Naive thymus-derived CD8-positive, alpha-beta T cell (primary cell): Measurements from ENCODE around the gene C20orf141. TPM values are rescaled to one million over a fixed set of nuclear protein-coding genes. Genes with fewer than 3 reads are reported as not detected.
"Not testable (repeated sequence)": the region's sequence is repeated elsewhere in the genome, so short reads cannot be mapped to it uniquely, and the experiment has no call there.

ENCODE experiments used
- ATAC-seq, 2 donors: fragments of 150-1000 bp; cut with Tn5 transposase in 1 of 2; sonication (Bioruptor Pico), chemical (Tn5 transposase) in 1 of 2; 1 replicate in 1 of 2; 2 replicates in 1 of 2; pipeline ENCODE4 v1.10.0; 2021; ENCODE audit warnings: mild to moderate bottlenecking in 2 of 2, moderate library complexity in 2 of 2
- POLR2A ChIA-PET: fragments of 350-600 bp; sonication (Branson Sonifier 250); formaldehyde crosslinking; loops from one replicate; lab custom pipeline; 2021; ENCODE audit warnings: antibody characterized with exemption; lab: Charles Lee
- DNase-seq, 10 donors: peaks; one replicate each; pipeline versions ENCODE4 v3.0.0 to v3.0.0-alpha.2; 2020 to 2022
- H3K27ac Mint-ChIP-seq, 10 donors: one replicate each; pipeline ENCODE4 v1.8.0; 2020 to 2022; ENCODE audit warnings: mild to moderate bottlenecking in 10 of 10, mixed read lengths in 10 of 10, moderate library complexity in 4 of 10, inconsistent platforms in 1 of 10
- H3K27me3 Mint-ChIP-seq, 5 donors: one replicate each; pipeline ENCODE4 v1.8.0; 2021 to 2022; ENCODE audit warnings: mixed read lengths in 5 of 5
- H3K36me3 Mint-ChIP-seq, 3 donors: one replicate each; pipeline ENCODE4 v1.8.0; 2020 to 2022; ENCODE audit warnings: mixed read lengths in 3 of 3, mild to moderate bottlenecking in 2 of 3, inconsistent platforms in 1 of 3
- H3K4me1 Mint-ChIP-seq, 4 donors: one replicate each; pipeline ENCODE4 v1.8.0; 2021 to 2022; ENCODE audit warnings: mixed read lengths in 4 of 4
- H3K4me3 Mint-ChIP-seq, 10 donors: one replicate each; pipeline ENCODE4 v1.8.0; 2020 to 2022; ENCODE audit warnings: mild to moderate bottlenecking in 10 of 10, mixed read lengths in 10 of 10, moderate library complexity in 6 of 10, inconsistent platforms in 1 of 10
- H3K9me3 Mint-ChIP-seq, 9 donors: one replicate each; pipeline ENCODE4 v1.8.0; 2020 to 2022; ENCODE audit warnings: mixed read lengths in 9 of 9, mild to moderate bottlenecking in 3 of 9, inconsistent platforms in 1 of 9, moderate library complexity in 1 of 9
- polyA plus RNA-seq, 3 donors: library from polyadenylated mRNA; unstranded; fragments of 300-500 nt; fragmentation: Illumina TruSeq; gene quantifications; one replicate each; pipeline ENCODE4 v1.2.3, GENCODE V29; 2021
- total RNA-seq, 8 experiments: library from RNA in 2 of 8; stranded (reverse) in 2 of 8; gene quantifications; one replicate each; pipeline ENCODE4 v1.2.3 and lab custom pipeline; 2021 to 2026

The C20orf141 gene
- total and polyA plus RNA-seq, 5 experiments from 2014 or later: not detected

GRCh38 chr20:2816583-2817340 lies 2.0 kb downstream of the C20orf141 start:
- Mint-ChIP-seq H3K4me3 (no peak overlapping the region), H3K4me1 (peaks cover 4 to 19% (median 18%) of the 10 kb centered on the region in 4 donors), H3K36me3 (peaks cover 0 to 13% (median 10%) of the 10 kb centered on the region in 3 donors), H3K9me3 (peaks cover 0 to 14% (median 9%) of the 10 kb centered on the region in 9 donors), H3K27ac (peak overlapping the region in 1 of 10 donors; percentile 31), H3K27me3 (peaks cover 5 to 34% (median 28%) of the 10 kb centered on the region in 5 donors)
- peak in 1 of 2 donors; percentile 30 for ATAC-seq
- POLR2A ChIA-PET: no interaction called here
- DNase-seq: peak in 2 of 10 donors; percentile 33 to 36

- H3K4me3 Mint-ChIP-seq: no peak overlapping the region
- H3K36me3 Mint-ChIP-seq: peaks cover 0 to 7% (median 4%) of the 10 kb centered on the region in 3 donors
- peaks cover 6 to 28% (median 23%) of the 10 kb centered on the region in 5 donors for H3K27me3 Mint-ChIP-seq
- POLR2A ChIA-PET: no interaction called here
- ATAC-seq (no peak), DNase-seq (no peak)
- peak overlapping the region in 1 of 10 donors; percentile 5 for H3K27ac Mint-ChIP-seq
- H3K9me3 Mint-ChIP-seq: peaks cover 0 to 11% (median 3%) of the 10 kb centered on the region in 9 donors
- H3K4me1 Mint-ChIP-seq: peaks cover 9 to 24% (median 20%) of the 10 kb centered on the region in 4 donors
Observed at GRCh38 chr20:2817341-2817726, 2.5 kb downstream of the C20orf141 start.

GRCh38 chr20:2817891-2818595 lies 3.3 kb downstream of the C20orf141 start:
- Mint-ChIP-seq H3K4me1 (peaks cover 9 to 24% (median 20%) of the 10 kb centered on the region in 4 donors), H3K27me3 (peaks cover 4 to 22% (median 20%) of the 10 kb centered on the region in 5 donors), H3K9me3 (peaks cover 0 to 7% (median 0%) of the 10 kb centered on the region in 9 donors), H3K4me3 (no peak overlapping the region), H3K27ac (no peak overlapping the region), H3K36me3 (peaks cover 0 to 3% (median 3%) of the 10 kb centered on the region in 3 donors)
- POLR2A ChIA-PET: no interaction called here
- no peak for DNase-seq
- ATAC-seq: no peak

GRCh38 chr20:2820084-2820895 lies 5.5 kb downstream of the C20orf141 start:
- peaks cover 9 to 24% (median 20%) of the 10 kb centered on the region in 4 donors for H3K4me1 Mint-ChIP-seq
- H3K27me3 Mint-ChIP-seq: peaks cover 4 to 15% (median 13%) of the 10 kb centered on the region in 5 donors
- H3K27ac Mint-ChIP-seq: no peak overlapping the region
- DNase-seq: no peak
- H3K9me3 Mint-ChIP-seq: no peaks in the 10 kb centered on the region
- H3K36me3 Mint-ChIP-seq: no peaks in the 10 kb centered on the region
- peak overlapping the region in 8 of 10 donors; percentile 11 to 79 (median 49) for H3K4me3 Mint-ChIP-seq
- no peak for ATAC-seq
- POLR2A ChIA-PET: interaction anchor here (0.7 to 2.6 kb wide), 3 partner anchors 13 to 76 kb away, joined by 4 to 13 read pairs (median 6); partner anchors contain the start of genes PCED1A and VPS16

DNA sequence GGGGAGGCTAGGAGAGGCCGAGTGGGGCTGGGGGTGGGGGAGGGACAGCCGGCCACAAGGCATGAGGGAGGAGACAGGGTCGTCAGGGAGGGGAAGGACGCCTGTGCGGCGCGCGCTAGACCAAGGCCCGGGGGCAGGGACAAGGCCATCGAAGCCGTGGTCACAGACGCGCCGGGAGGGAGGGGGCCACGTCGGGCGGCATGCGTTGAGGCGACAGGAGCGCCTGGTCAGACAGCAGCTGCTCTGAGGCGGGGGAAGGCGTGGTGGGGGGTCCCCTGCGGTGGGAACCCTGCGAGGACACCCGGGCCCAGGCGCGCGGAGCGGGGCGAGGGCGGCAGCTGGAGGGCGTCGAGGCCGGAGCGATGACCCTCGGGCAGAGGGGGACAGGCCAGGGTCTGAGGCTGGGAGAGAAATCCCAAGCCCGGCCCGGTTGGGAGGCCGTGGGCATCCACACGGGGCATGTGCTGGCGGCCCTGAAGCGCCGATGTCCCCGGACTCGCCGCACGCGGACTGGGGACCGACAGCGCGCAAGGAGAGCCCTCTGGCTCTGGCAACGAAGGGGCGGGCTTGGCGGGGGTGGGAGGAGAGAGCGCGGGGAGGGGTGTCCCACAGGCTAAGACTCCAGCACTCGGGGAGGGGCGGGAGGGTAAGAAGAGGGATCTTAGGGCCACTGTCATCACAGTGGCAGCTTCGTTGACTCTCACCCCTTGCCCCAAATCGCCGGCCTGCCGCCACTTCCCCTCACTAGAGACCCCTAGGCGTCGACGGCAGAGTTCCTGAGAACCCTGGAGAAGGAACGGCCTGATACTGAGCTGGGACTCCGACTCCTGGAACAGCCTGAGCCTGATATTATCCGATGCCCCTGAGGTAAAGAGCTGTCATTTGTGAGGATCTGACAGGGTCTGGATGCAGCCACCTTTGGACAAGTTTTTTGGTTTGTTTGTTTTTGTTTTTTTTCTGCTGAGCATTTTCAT lies 6.4 kb downstream of the C20orf141 start:
- Mint-ChIP-seq H3K27me3 (peaks cover 7 to 18% (median 15%) of the 10 kb centered on the region in 5 donors), H3K36me3 (no peaks in the 10 kb centered on the region), H3K4me3 (peak overlapping the region; percentile 52 to 84 (median 76)), H3K27ac (peak overlapping the region in 6 of 10 donors; percentile 22 to 79 (median 60)), H3K9me3 (no peaks in the 10 kb centered on the region), H3K4me1 (peaks cover 15 to 30% (median 25%) of the 10 kb centered on the region in 4 donors)
- ATAC-seq (peak; percentile 2 to 42), DNase-seq (peak in 1 of 10 donors; percentile 18)
- POLR2A ChIA-PET: interaction anchor here (0.8 to 2.6 kb wide), 4 partner anchors 12 to 80 kb away, joined by 3 to 13 read pairs (median 4); partner anchors contain the start of genes PCED1A and VPS16

GRCh38 chr20:2822073-2822472 lies 7.3 kb downstream of the C20orf141 start:
- Mint-ChIP-seq H3K36me3 (no peaks in the 10 kb centered on the region), H3K4me3 (peak overlapping the region in 8 of 10 donors; percentile 50 to 84 (median 78)), H3K27me3 (peaks cover 10 to 20% (median 15%) of the 10 kb centered on the region in 5 donors), H3K27ac (peak overlapping the region in 2 of 10 donors; percentile 22 to 51), H3K9me3 (no peaks in the 10 kb centered on the region), H3K4me1 (peaks cover 19 to 39% (median 29%) of the 10 kb centered on the region in 4 donors)
- peak in 7 of 10 donors; percentile 42 to 76 (median 62) for DNase-seq
- peak; percentile 88 to 96 for ATAC-seq
- POLR2A ChIA-PET: interaction anchor here (1.2 to 2.6 kb wide), 3 partner anchors 12 to 81 kb away, joined by 3 to 13 read pairs (median 6); partner anchors contain the start of genes PCED1A and VPS16

DNA sequence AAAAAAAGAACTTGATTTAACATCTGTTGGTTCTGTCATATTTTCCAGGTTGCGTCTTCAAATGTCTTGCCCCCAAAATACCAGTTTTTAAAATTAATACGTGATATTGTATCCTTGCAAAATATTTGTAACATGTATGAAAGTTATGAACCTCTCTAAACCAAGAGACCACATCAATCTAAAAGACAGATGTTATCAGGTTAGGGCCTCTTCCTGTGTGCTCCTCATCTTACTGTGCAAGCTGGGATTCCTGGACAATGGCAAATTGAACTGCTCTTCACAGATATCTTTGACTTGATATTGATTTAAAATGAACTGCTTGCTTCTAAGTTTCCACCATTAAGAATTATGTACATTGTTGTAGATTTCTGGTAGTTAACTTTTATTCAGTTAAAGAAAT lies 11.0 kb downstream of the C20orf141 start:
- peak in 3 of 10 donors; percentile 21 to 37 (median 33) for DNase-seq
- H3K9me3 Mint-ChIP-seq: no peaks in the 10 kb centered on the region
- H3K27ac Mint-ChIP-seq: peak overlapping the region in 5 of 10 donors; percentile 21 to 46 (median 31)
- H3K36me3 Mint-ChIP-seq: no peaks in the 10 kb centered on the region
- peaks cover 7 to 28% (median 24%) of the 10 kb centered on the region in 4 donors for H3K4me1 Mint-ChIP-seq
- H3K27me3 Mint-ChIP-seq: peaks cover under 1 to 16% (median 11%) of the 10 kb centered on the region in 5 donors
- peak overlapping the region; percentile 22 to 82 (median 71) for H3K4me3 Mint-ChIP-seq
- POLR2A ChIA-PET: interaction anchor here (1.2 kb wide), 1 partner anchor 43 kb away, joined by 4 read pairs; no protein-coding TSS in a partner anchor
- ATAC-seq: peak; percentile 36 to 51

DNA sequence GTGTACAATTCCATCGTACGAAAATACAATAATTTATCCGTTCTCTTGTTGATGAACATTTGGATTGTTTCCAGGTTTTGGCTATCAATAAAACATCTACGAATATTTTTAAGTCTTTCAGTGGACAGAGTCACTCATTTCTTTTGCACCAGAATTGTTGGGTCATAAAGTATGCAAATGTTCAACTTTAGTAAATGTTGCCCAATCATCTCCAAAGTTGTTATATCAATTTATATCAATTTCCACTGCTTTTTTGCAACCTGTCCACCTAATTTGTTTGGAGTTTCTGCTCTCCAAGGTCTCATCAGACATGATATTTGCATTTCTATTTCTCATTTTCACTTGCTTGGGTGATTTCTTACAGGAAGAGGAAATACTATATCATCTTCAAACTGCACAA lies 11.9 kb downstream of the C20orf141 start:
- DNase-seq: no peak
- H3K27ac Mint-ChIP-seq: no peak overlapping the region
- POLR2A ChIA-PET: interaction anchor here (0.7 to 1.2 kb wide), 2 partner anchors 42 to 226 kb away, joined by 3 to 4 read pairs; no protein-coding TSS in a partner anchor
- H3K4me1 Mint-ChIP-seq: peaks cover 5 to 23% (median 21%) of the 10 kb centered on the region in 4 donors
- H3K4me3 Mint-ChIP-seq: peak overlapping the region in 6 of 10 donors; percentile 24 to 81 (median 46)
- ATAC-seq: no peak
- H3K27me3 Mint-ChIP-seq: peaks cover 0 to 13% (median 8%) of the 10 kb centered on the region in 5 donors
- no peaks in the 10 kb centered on the region for H3K36me3 Mint-ChIP-seq
- no peaks in the 10 kb centered on the region for H3K9me3 Mint-ChIP-seq

- peaks cover 0 to 12% (median 6%) of the 10 kb centered on the region in 5 donors for H3K27me3 Mint-ChIP-seq
- H3K36me3 Mint-ChIP-seq: peaks cover 0 to 4% (median 0%) of the 10 kb centered on the region in 3 donors
- H3K9me3 Mint-ChIP-seq: no peaks in the 10 kb centered on the region
- ATAC-seq: no peak
- DNase-seq: no peak
- H3K4me1 Mint-ChIP-seq: peaks cover 7 to 23% (median 16%) of the 10 kb centered on the region in 4 donors
- H3K27ac Mint-ChIP-seq: no peak overlapping the region
- no peak overlapping the region for H3K4me3 Mint-ChIP-seq
- POLR2A ChIA-PET: no interaction called here
Observed at GRCh38 chr20:2829376-2829775, 14.6 kb downstream of the C20orf141 start.

DNA sequence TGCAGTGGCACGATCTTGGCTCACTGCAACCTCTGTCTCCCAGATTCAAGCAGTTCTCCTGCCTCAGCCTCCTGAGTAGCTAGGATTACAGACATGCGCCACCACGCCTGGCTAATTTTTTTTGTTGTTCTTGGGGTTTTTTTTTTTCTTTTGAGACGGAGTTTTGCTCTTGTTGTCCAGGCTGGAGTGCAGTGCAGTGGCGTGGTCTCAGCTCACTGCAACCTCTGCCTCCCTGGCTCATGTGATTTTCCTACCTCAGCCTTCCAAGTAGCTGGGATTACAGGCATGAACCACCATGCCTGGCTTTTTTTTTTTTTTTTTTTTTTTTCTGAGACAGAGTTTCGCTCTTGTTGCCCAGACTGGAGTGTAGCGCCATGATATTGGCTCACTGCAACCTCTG lies 16.4 kb downstream of the C20orf141 start:
- POLR2A ChIA-PET: interaction anchor here (0.6 to 1.1 kb wide), 4 partner anchors 9 to 179 kb away, joined by 4 to 5 read pairs (median 4); partner anchors contain the start of genes NOP56, PCED1A and VPS16
- Mint-ChIP-seq H3K36me3 (peaks cover 0 to 15% (median 5%) of the 10 kb centered on the region in 3 donors), H3K4me1 (peaks cover 7 to 17% (median 9%) of the 10 kb centered on the region in 4 donors)
- H3K9me3 Mint-ChIP-seq, H3K27ac Mint-ChIP-seq, H3K4me3 Mint-ChIP-seq, ATAC-seq, DNase-seq, H3K27me3 Mint-ChIP-seq: not testable (repeated sequence)
